Esophagus squamous epithelium (tissue), 4 donors: ENCODE data around the gene CDIPT.

ENCODE experiments used
- CTCF ChIP-seq, 6 experiments: fragments of 450-650 bp in 4 of 6; fragments of 200-600 bp in 2 of 6; sonication (generic) in 2 of 6; IDR thresholded peaks; one replicate each; pipeline ENCODE4 v1.5.1; 2016 to 2019; ENCODE audit warnings: antibody characterized with exemption in 6 of 6, mild to moderate bottlenecking in 4 of 6, moderate library complexity in 4 of 6
- POLR2A ChIP-seq, 4 donors: fragments of 450-650 bp; IDR thresholded peaks; one replicate each; pipeline ENCODE4 v1.6.1; 2017; ENCODE audit warnings: antibody characterized with exemption in 4 of 4, mild to moderate bottlenecking in 4 of 4, moderate library complexity in 3 of 4

- no peak for TF ChIP-seq CTCF (IDR thresholded peaks at IDR 0.05)
- TF ChIP-seq POLR2A (IDR thresholded peaks at IDR 0.05), result no peak
Measured at GRCh38 chr16:29841631-29842030, 21.4 kb downstream of the CDIPT start.
